IPS-NIHi11 (cell line): ENCODE data around the gene ANKH.

ENCODE experiments used
- DNase-seq: peaks from one replicate; pipeline ENCODE4 v3.0.0; 2012; ENCODE audit warnings: mixed read lengths, low spot score

The ANKH gene

GRCh38 chr5:14664270-14665100 is 207.1 kb downstream of the ANKH start, which contains the start of gene OTULIN:
Gene OTULIN, plus strand, starts transcription at chr5:14664718. Its CDS starts 108 bp downstream, at chr5:14664826.
- DNase-seq: peak; percentile 98

GRCh38 chr5:14663734-14664269 is 207.8 kb downstream of the ANKH start:
- DNase-seq: no peak

- no peak for DNase-seq
Observed at GRCh38 chr5:14662721-14663260, 208.8 kb downstream of the ANKH start.

GRCh38 chr5:14660833-14661232 is 210.7 kb downstream of the ANKH start:
- DNase-seq: no peak

- no peak for DNase-seq
Observed at GRCh38 chr5:14659821-14660607, 211.6 kb downstream of the ANKH start.

- no peak for DNase-seq
Observed at GRCh38 chr5:14656898-14657297, 214.7 kb downstream of the ANKH start.

- DNase-seq: no peak
Observed at GRCh38 chr5:14655146-14655741, 216.3 kb downstream of the ANKH start.
